ENCODE data around the gene RTP1.

GRCh38 chr3:187191271-187191670, 6.0 kb upstream of the RTP1 start:
- no peak for TF ChIP-seq CTCF (IDR thresholded peaks at IDR 0.05)
- no peak for TF ChIP-seq EP300 (IDR thresholded peaks at IDR 0.05; ENCODE audit: borderline replicate concordance in 1 of 2, low read depth in 1 of 2, low read length in 1 of 2)
- no peak for TF ChIP-seq POLR2AphosphoS5 (IDR thresholded peaks at IDR 0.05; ENCODE audit: low read depth, low read length)
- no peak for TF ChIP-seq MAX (IDR thresholded peaks at IDR 0.05; ENCODE audit: low read depth)
- TF ChIP-seq USF1 (IDR thresholded peaks at IDR 0.05; ENCODE audit: borderline replicate concordance, low read depth), result no peak
- TF ChIP-seq NFIC (IDR thresholded peaks at IDR 0.05; ENCODE audit: borderline replicate concordance), result no peak
- TF ChIP-seq FOXJ3 (CRISPR knock-in tag; IDR thresholded peaks at IDR 0.05), result no peak
